GM23338 (cell line): ENCODE data around the gene ISOC2. TPM values are rescaled to one million over a fixed set of nuclear protein-coding genes. Genes with fewer than 3 reads are reported as not detected.

ENCODE experiments used
- ATAC-seq: fragments of 200-7000 bp; cut with Tn5 transposase; 3 replicates; pipeline ENCODE4 v1.9.1; 2020
- DNase-seq: peaks from one replicate; pipeline ENCODE4 v3.0.0-alpha.2; 2015; ENCODE audit warnings: low spot score
- H2AFZ ChIP-seq: fragments of 200-600 bp; sonication (generic); 2 replicates; pipeline ENCODE4 v1.8.0; 2016; ENCODE audit warnings: antibody characterized with exemption, mild to moderate bottlenecking, moderate library complexity
- H3F3A ChIP-seq: fragments of 200-600 bp; sonication (generic); replicated peaks from 2 replicates; pipeline ENCODE4 v1.8.0; 2017; ENCODE audit warnings: antibody characterized with exemption, mixed run types, low read depth
- H3K27ac ChIP-seq: fragments of 200-600 bp; sonication (generic); 2 replicates; pipeline ENCODE4 v1.6.1; 2016; ENCODE audit warnings: low read depth
- H3K27me3 ChIP-seq: fragments of 200-600 bp; sonication (generic); 2 replicates; pipeline ENCODE4 v1.8.0; 2016; ENCODE audit warnings: mild to moderate bottlenecking, mixed run types, moderate library complexity; ENCODE audit not compliant: insufficient read depth
- H3K36me3 ChIP-seq: fragments of 200-600 bp; sonication (generic); 2 replicates; pipeline ENCODE4 v1.8.0; 2016; ENCODE audit warnings: mild to moderate bottlenecking; ENCODE audit not compliant: insufficient read depth
- H3K4me1 ChIP-seq: fragments of 200-600 bp; sonication (generic); 2 replicates; pipeline ENCODE4 v1.8.0; 2016; ENCODE audit warnings: mild to moderate bottlenecking, moderate library complexity; ENCODE audit not compliant: insufficient read depth
- H3K4me2 ChIP-seq: fragments of 200-600 bp; sonication (generic); 2 replicates; pipeline ENCODE4 v1.7.1; 2017; ENCODE audit warnings: mixed run types
- H3K4me3 ChIP-seq: fragments of 200-600 bp; sonication (generic); 2 replicates; pipeline ENCODE4 v1.6.1; 2016; ENCODE audit warnings: mixed run types
- H3K79me2 ChIP-seq: fragments of 200-600 bp; sonication (generic); replicated peaks from 2 replicates; pipeline ENCODE4 v1.8.0; 2017; ENCODE audit warnings: mild to moderate bottlenecking; ENCODE audit not compliant: insufficient read depth
- H3K9me2 ChIP-seq: fragments of 200-600 bp; sonication (generic); 2 replicates; pipeline ENCODE4 v1.8.0; 2017; ENCODE audit not compliant: insufficient read depth
- H4K20me1 ChIP-seq: fragments of 200-600 bp; sonication (generic); replicated peaks from 2 replicates; pipeline ENCODE4 v1.8.0; 2017; ENCODE audit warnings: mild to moderate bottlenecking; ENCODE audit not compliant: insufficient read depth
- H3K27ac Mint-ChIP-seq: 2 replicates; pipeline ENCODE4 v1.8.0; 2020; ENCODE audit warnings: inconsistent platforms, mild to moderate bottlenecking, moderate library complexity, mixed read lengths
- H3K27me3 Mint-ChIP-seq: 3 replicates; pipeline ENCODE4 v1.8.0; 2022; ENCODE audit warnings: low read depth, mild to moderate bottlenecking, moderate library complexity, mixed read lengths, inconsistent platforms; ENCODE audit not compliant: insufficient read depth, poor library complexity
- H3K36me3 Mint-ChIP-seq: 3 replicates; pipeline ENCODE4 v1.8.0; 2021; ENCODE audit warnings: low read depth, mild to moderate bottlenecking, inconsistent platforms, moderate library complexity, mixed read lengths
- H3K4me1 Mint-ChIP-seq: 3 replicates; pipeline ENCODE4 v1.8.0; 2020; ENCODE audit warnings: mild to moderate bottlenecking, inconsistent platforms, mixed read lengths
- H3K4me3 Mint-ChIP-seq: 3 replicates; pipeline ENCODE4 v1.8.0; 2021; ENCODE audit warnings: moderate library complexity, mild to moderate bottlenecking, inconsistent platforms, mixed read lengths
- H3K9me3 Mint-ChIP-seq: 3 replicates; pipeline ENCODE4 v1.8.0; 2020; ENCODE audit warnings: moderate library complexity, mild to moderate bottlenecking, inconsistent platforms, mixed read lengths
- EZH2 ChIP-seq: fragments of 200-600 bp; sonication (generic); IDR thresholded peaks from one replicate; pipeline ENCODE4 v1.8.0; 2017; ENCODE audit warnings: antibody characterized with exemption, mild to moderate bottlenecking, low read depth; ENCODE audit not compliant: unreplicated experiment
- JUNB ChIP-seq: IDR thresholded peaks from one replicate; pipeline ENCODE4 v1.6.1; 2016; ENCODE audit warnings: antibody characterized with exemption; ENCODE audit not compliant: unreplicated experiment
- POLR2AphosphoS5 ChIP-seq: IDR thresholded peaks from 2 replicates; pipeline ENCODE4 v1.6.1; 2016; ENCODE audit warnings: antibody characterized with exemption, low read depth
- REST ChIP-seq: IDR thresholded peaks from one replicate; pipeline ENCODE4 v1.6.1; 2018; ENCODE audit warnings: antibody characterized with exemption; ENCODE audit not compliant: unreplicated experiment
- ZNF114 ChIP-seq: fragments of 250-450 bp; sonication (Bioruptor Pico); IDR thresholded peaks from 2 replicates; pipeline ENCODE4 v1.5.0; 2020; ENCODE audit warnings: mild to moderate bottlenecking, moderate library complexity
- polyA plus RNA-seq: library from polyadenylated mRNA; unstranded; fragments of >200 nt; fragmentation: Nextera tagmentation; extraction: Ambion mirVana; gene quantifications from 2 replicates; pipeline ENCODE4 v1.2.1, GENCODE V29; 2016
- total RNA-seq: library from RNA; depleted of rRNA; stranded (reverse); fragments of >200 nt; shearing (Covaris generic); gene quantifications from 2 replicates; pipeline ENCODE4 v1.2.3, GENCODE V29; 2014

The ISOC2 gene
- total and polyA plus RNA-seq, 2 experiments from 2014 or later: 62.6 to 85.2 TPM

DNA sequence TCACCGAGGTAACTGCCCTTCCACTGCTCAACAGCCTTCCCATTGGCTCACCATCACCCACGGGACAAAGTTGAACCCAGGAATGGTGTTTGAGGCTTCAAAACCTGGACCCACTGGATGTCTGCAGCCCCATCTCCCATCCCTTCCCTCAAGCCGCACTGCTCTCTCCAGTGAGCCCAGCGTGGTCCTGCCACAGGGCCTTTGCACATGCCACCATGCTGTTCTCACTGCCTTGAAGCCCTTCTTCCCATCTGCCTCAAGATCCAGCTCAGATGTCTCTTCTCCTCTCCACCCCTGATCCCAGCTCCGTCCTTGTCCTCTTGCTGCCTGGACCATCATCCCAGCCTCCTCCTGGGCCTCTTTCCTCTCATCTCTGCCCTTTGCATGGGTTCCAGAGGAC lies 22.4 kb downstream of the ISOC2 start (continued):
- TF ChIP-seq REST (no peak), ZNF114 (CRISPR knock-in tag) (no peak), EZH2 (no peak)

DNA sequence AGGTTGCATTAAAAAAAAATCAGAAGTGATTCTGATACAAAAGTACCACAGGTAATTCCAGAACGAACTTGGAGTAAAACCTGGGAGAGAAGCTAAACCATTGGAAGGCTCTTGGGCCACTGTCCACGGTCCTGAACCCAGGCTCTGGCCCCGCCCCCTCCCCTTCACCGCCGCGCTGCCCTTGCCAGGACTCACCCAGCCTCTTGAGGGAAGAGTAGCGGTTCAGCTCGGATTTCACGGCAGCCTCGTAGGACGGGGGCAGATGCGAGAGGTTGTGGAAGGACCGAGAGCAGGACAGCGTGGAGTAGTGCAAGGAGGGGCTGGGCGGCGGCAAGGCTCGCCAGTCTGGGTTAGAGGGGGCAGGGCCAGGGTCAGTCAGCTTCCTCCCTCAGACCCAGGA lies 24.0 kb downstream of the ISOC2 start:
- Histone ChIP-seq H3K4me3 (no peak overlapping the region), H2AFZ (no peak overlapping the region), H3K36me3 (no peaks in the 10 kb centered on the region), H3K27ac (no peak overlapping the region), H3K79me2 (no peaks in the 10 kb centered on the region), H4K20me1 (no peaks in the 10 kb centered on the region), H3F3A (peaks cover 9% of the 10 kb centered on the region), H3K4me2 (no peak overlapping the region), H3K9me2 (no peaks in the 10 kb centered on the region), H3K4me1 (peaks cover 12% of the 10 kb centered on the region; the same call in 1 of the 2 replicates), H3K27me3 (peaks cover 53% of the 10 kb centered on the region)
- Mint-ChIP-seq H3K4me1 (peaks cover 15% of the 10 kb centered on the region), H3K36me3 (no peaks in the 10 kb centered on the region; the same call in 2 of the 3 replicates), H3K27ac (no peak overlapping the region), H3K27me3 (peaks cover 45% of the 10 kb centered on the region), H3K9me3 (no peaks in the 10 kb centered on the region; the same call in none of the 3 replicates), H3K4me3 (no peak overlapping the region; the same call in 2 of the 3 replicates)
- ATAC-seq (peak; percentile 61), DNase-seq (peak; percentile 93)
- TF ChIP-seq JUNB (no peak), ZNF114 (CRISPR knock-in tag) (no peak), REST (peak; percentile 96), POLR2AphosphoS5 (no peak)

DNA sequence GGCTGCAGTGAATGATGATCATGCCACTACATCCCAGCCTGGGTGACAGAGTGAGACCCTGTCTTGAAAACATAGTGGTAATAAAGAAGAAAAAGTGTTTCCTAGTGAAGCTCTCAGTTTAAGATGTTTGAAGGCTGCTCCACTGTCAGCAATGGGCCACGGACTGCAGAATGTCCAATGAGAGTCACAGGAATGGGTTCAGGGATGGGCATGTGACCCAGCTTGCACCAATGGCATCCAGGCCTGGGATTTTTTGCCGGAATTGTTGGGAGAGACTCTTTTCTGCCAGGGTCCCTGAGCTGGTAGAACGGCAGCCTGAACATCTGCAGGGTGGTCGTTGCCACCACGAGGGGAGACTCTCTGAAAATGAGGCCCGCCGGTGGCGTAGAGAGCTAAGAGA lies 24.6 kb downstream of the ISOC2 start:
- no peaks in the 10 kb centered on the region for H3K36me3 ChIP-seq
- Mint-ChIP-seq H3K27me3 (peaks cover 44% of the 10 kb centered on the region), H3K27ac (no peak overlapping the region), H3K9me3 (peaks cover 2% of the 10 kb centered on the region; the same call in 2 of the 3 replicates), H3K4me3 (no peak overlapping the region; the same call in 2 of the 3 replicates), H3K36me3 (no peaks in the 10 kb centered on the region; the same call in 2 of the 3 replicates), H3K4me1 (peaks cover 14% of the 10 kb centered on the region)
- peaks cover 9% of the 10 kb centered on the region for H3F3A ChIP-seq
- DNase-seq: peak; percentile 49
- H3K4me2 ChIP-seq: no peak overlapping the region
- peaks cover 12% of the 10 kb centered on the region; the same call in 1 of the 2 replicates for H3K4me1 ChIP-seq
- no peak overlapping the region for H3K27ac ChIP-seq
- no peak overlapping the region for H2AFZ ChIP-seq
- no peaks in the 10 kb centered on the region for H3K9me2 ChIP-seq
- H4K20me1 ChIP-seq: no peaks in the 10 kb centered on the region
- ATAC-seq: no peak
- H3K27me3 ChIP-seq: peaks cover 52% of the 10 kb centered on the region
- no peaks in the 10 kb centered on the region for H3K79me2 ChIP-seq
- H3K4me3 ChIP-seq: no peak overlapping the region
- TF ChIP-seq REST: no peak
- no peak for TF ChIP-seq ZNF114 (CRISPR knock-in tag)
